Glutamatergic neuron (in vitro differentiated cells): ENCODE measurements around the gene KMT2E. TPM values are rescaled to one million over a fixed set of nuclear protein-coding genes. Genes with fewer than 3 reads are reported as not detected.

ENCODE experiments used
- DNase-seq: peaks from one replicate; pipeline ENCODE4 v3.0.0; 2022
- H3K27ac Mint-ChIP-seq: one replicate; pipeline ENCODE4 v1.8.0; 2020; ENCODE audit warnings: mild to moderate bottlenecking, mixed read lengths, inconsistent platforms; ENCODE audit not compliant: unreplicated experiment
- H3K27me3 Mint-ChIP-seq: one replicate; pipeline ENCODE4 v1.8.0; 2020; ENCODE audit warnings: mild to moderate bottlenecking, moderate library complexity, mixed read lengths, inconsistent platforms; ENCODE audit not compliant: unreplicated experiment
- H3K36me3 Mint-ChIP-seq: one replicate; pipeline ENCODE4 v1.8.0; 2020; ENCODE audit warnings: mild to moderate bottlenecking, mixed read lengths, inconsistent platforms; ENCODE audit not compliant: unreplicated experiment
- H3K4me1 Mint-ChIP-seq: one replicate; pipeline ENCODE4 v1.8.0; 2020; ENCODE audit warnings: mild to moderate bottlenecking, low read depth, mixed read lengths, inconsistent platforms; ENCODE audit not compliant: unreplicated experiment
- H3K4me3 Mint-ChIP-seq: one replicate; pipeline ENCODE4 v1.8.0; 2020; ENCODE audit warnings: mild to moderate bottlenecking, mixed read lengths, inconsistent platforms; ENCODE audit not compliant: unreplicated experiment
- H3K9me3 Mint-ChIP-seq: one replicate; pipeline ENCODE4 v1.8.0; 2020; ENCODE audit warnings: mild to moderate bottlenecking, moderate library complexity, mixed read lengths, inconsistent platforms; ENCODE audit not compliant: unreplicated experiment
- CTCF ChIP-seq: fragments of 200-600 bp; sonication (generic); IDR thresholded peaks from one replicate; pipeline ENCODE4 v1.5.0; 2021; ENCODE audit not compliant: partially characterized antibody, unreplicated experiment
- total RNA-seq: library from RNA; stranded (reverse); fragmentation: NEBNext Ultra II Directional; extraction: Animal tissue kit (Norgen Biotek cat#: 25700); gene quantifications from one replicate; pipeline ENCODE4 v1.2.1, GENCODE V29; 2021; ENCODE audit not compliant: unreplicated experiment

Gene KMT2E
- total RNA-seq, 1 donor from 2014 or later: 126 TPM

- Mint-ChIP-seq H3K4me1 (peaks cover 16% of the 10 kb centered on the region), H3K27me3 (peaks cover 31% of the 10 kb centered on the region), H3K9me3 (peaks cover 36% of the 10 kb centered on the region), H3K36me3 (peaks cover 6% of the 10 kb centered on the region), H3K4me3 (peak overlapping the region; percentile 96), H3K27ac (peak overlapping the region; percentile 100)
- DNase-seq: peak; percentile 97
- TF ChIP-seq CTCF: no peak
Observed at GRCh38 chr7:105012503-105013220, 1.3 kb upstream of the KMT2E start.

GRCh38 chr7:105013221-105013815 is 687 bp upstream of the KMT2E start:
- Mint-ChIP-seq H3K27me3 (peaks cover 31% of the 10 kb centered on the region), H3K9me3 (peaks cover 36% of the 10 kb centered on the region), H3K27ac (peak overlapping the region; percentile 100), H3K4me1 (peaks cover 16% of the 10 kb centered on the region), H3K4me3 (peak overlapping the region; percentile 96), H3K36me3 (peaks cover 6% of the 10 kb centered on the region)
- TF ChIP-seq CTCF: peak; percentile 64
- DNase-seq: peak; percentile 94

GRCh38 chr7:105014693-105015389 is 836 bp downstream of the KMT2E start:
- H3K9me3 Mint-ChIP-seq: peaks cover 36% of the 10 kb centered on the region
- peaks cover 31% of the 10 kb centered on the region for H3K27me3 Mint-ChIP-seq
- H3K4me1 Mint-ChIP-seq: peaks cover 18% of the 10 kb centered on the region
- TF ChIP-seq CTCF: no peak
- no peak for DNase-seq
- H3K36me3 Mint-ChIP-seq: peaks cover 6% of the 10 kb centered on the region
- peak overlapping the region; percentile 96 for H3K4me3 Mint-ChIP-seq
- H3K27ac Mint-ChIP-seq: peak overlapping the region; percentile 100

GRCh38 chr7:105015390-105015965 is 1.5 kb downstream of the KMT2E start:
- Mint-ChIP-seq H3K27ac (peak overlapping the region; percentile 100), H3K27me3 (peaks cover 31% of the 10 kb centered on the region), H3K9me3 (peaks cover 36% of the 10 kb centered on the region), H3K4me1 (peaks cover 12% of the 10 kb centered on the region), H3K36me3 (peaks cover 6% of the 10 kb centered on the region), H3K4me3 (peak overlapping the region; percentile 96)
- peak; percentile 36 for DNase-seq
- no peak for TF ChIP-seq CTCF
